H1 (cell line): ENCODE data around the gene MYRIP.

ENCODE experiments used
- BRCA1 ChIP-seq: IDR thresholded peaks from 2 replicates; pipeline ENCODE4 v1.6.1; 2012; ENCODE audit warnings: low read depth, low read length, improper control_type of control experiment
- CBX5 ChIP-seq: fragments of 300-800, 300-1000 bp; sonication (generic); IDR thresholded peaks from 2 replicates; pipeline ENCODE4 v1.7.1; 2016; ENCODE audit warnings: antibody characterized with exemption, low read length, low read depth
- CTCF ChIP-seq, 3 experiments: IDR thresholded peaks; 1 replicate in 2 of 3; 2 replicates in 1 of 3; pipeline versions ENCODE4 v1.5.1 to v1.6.1; 2011; ENCODE audit warnings: low read length in 3 of 3, mild to moderate bottlenecking in 3 of 3, inconsistent platforms in 2 of 3, low read depth in 1 of 3, moderate library complexity in 1 of 3; ENCODE audit not compliant: insufficient read depth in 1 of 3; ENCODE audit errors: control extremely low read depth in 1 of 3
- EP300 ChIP-seq, 2 experiments: IDR thresholded peaks; 1 replicate in 1 of 2; 2 replicates in 1 of 2; pipeline ENCODE4 v1.6.1; 2011 to 2012; ENCODE audit warnings: low read depth in 2 of 2, low read length in 2 of 2, mild to moderate bottlenecking in 2 of 2, borderline replicate concordance in 1 of 2, inconsistent platforms in 1 of 2, moderate library complexity in 1 of 2
- MAFK ChIP-seq: IDR thresholded peaks from 2 replicates; pipeline ENCODE4 v1.6.1; 2012; ENCODE audit warnings: low read depth, mild to moderate bottlenecking, improper control_type of control experiment, low read length
- POLR2A ChIP-seq, 2 experiments: IDR thresholded peaks; 1 replicate in 1 of 2; 2 replicates in 1 of 2; pipeline ENCODE4 v1.6.1; 2011; ENCODE audit warnings: low read depth in 2 of 2, low read length in 2 of 2, mild to moderate bottlenecking in 2 of 2; ENCODE audit errors: control extremely low read depth in 1 of 2
- POLR2AphosphoS5 ChIP-seq: IDR thresholded peaks from 2 replicates; pipeline ENCODE4 v1.6.1; 2011; ENCODE audit warnings: low read depth, low read length
- SP2 ChIP-seq: IDR thresholded peaks from 2 replicates; pipeline ENCODE4 v1.6.1; 2012; ENCODE audit warnings: mild to moderate bottlenecking, low read length, inconsistent platforms
- TBP ChIP-seq: IDR thresholded peaks from 2 replicates; pipeline ENCODE4 v1.6.1; 2011; ENCODE audit warnings: low read depth, low read length, improper control_type of control experiment
- YY1 ChIP-seq: IDR thresholded peaks from 2 replicates; pipeline ENCODE4 v1.6.1; 2011; ENCODE audit warnings: low read depth, mild to moderate bottlenecking, low read length
- ZNF274 ChIP-seq: IDR thresholded peaks from 2 replicates; pipeline ENCODE4 v1.7.0; 2012; ENCODE audit warnings: low read length, borderline replicate concordance; ENCODE audit errors: extremely low read depth
- TF ChIP-seq, protein P1 (sequence below): IDR thresholded peaks from 2 replicates; pipeline ENCODE4 v1.6.1; 2012; ENCODE audit warnings: low read length, inconsistent platforms

- no peak for TF ChIP-seq MAFK
- TF ChIP-seq POLR2A (IDR thresholded peaks at IDR 0.05; ENCODE audit: control extremely low read depth in 1 of 2, low read depth in 2 of 2, low read length in 2 of 2), result no peak
- TF ChIP-seq CTCF (IDR thresholded peaks at IDR 0.05; ENCODE audit: control extremely low read depth in 1 of 3, insufficient read depth in 1 of 3, low read depth in 1 of 3, low read length in 3 of 3), result no peak
- no peak for TF ChIP-seq ZNF274
- TF ChIP-seq, protein P1, sequence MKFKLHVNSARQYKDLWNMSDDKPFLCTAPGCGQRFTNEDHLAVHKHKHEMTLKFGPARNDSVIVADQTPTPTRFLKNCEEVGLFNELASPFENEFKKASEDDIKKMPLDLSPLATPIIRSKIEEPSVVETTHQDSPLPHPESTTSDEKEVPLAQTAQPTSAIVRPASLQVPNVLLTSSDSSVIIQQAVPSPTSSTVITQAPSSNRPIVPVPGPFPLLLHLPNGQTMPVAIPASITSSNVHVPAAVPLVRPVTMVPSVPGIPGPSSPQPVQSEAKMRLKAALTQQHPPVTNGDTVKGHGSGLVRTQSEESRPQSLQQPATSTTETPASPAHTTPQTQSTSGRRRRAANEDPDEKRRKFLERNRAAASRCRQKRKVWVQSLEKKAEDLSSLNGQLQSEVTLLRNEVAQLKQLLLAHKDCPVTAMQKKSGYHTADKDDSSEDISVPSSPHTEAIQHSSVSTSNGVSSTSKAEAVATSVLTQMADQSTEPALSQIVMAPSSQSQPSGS, result no peak
- no peak for TF ChIP-seq TBP
- TF ChIP-seq EP300 (IDR thresholded peaks at IDR 0.05; ENCODE audit: borderline replicate concordance in 1 of 2, low read depth in 2 of 2, low read length in 2 of 2), result no peak
- no peak for TF ChIP-seq BRCA1
- no peak for TF ChIP-seq CBX5
- no peak for TF ChIP-seq SP2
- TF ChIP-seq YY1, result no peak
- no peak for TF ChIP-seq POLR2AphosphoS5
Measured at GRCh38 chr3:40009991-40010390, 200.6 kb downstream of the MYRIP start.
